Fibroblast of villous mesenchyme (primary cell): ENCODE data around the gene TMEM45A. TPM values are rescaled to one million over a fixed set of nuclear protein-coding genes. Genes with fewer than 3 reads are reported as not detected.

ENCODE experiments used
- DNase-seq: peaks from one replicate; pipeline ENCODE4 v3.0.0-alpha.2; 2010; ENCODE audit warnings: low read depth
- H3K4me3 ChIP-seq: 2 replicates; pipeline ENCODE4 v1.5.1; 2011; ENCODE audit warnings: low read depth, mild to moderate bottlenecking, low read length
- CTCF ChIP-seq: IDR thresholded peaks from 2 replicates; pipeline ENCODE4 v1.5.1; 2012; ENCODE audit warnings: low read depth, mild to moderate bottlenecking, low read length; ENCODE audit not compliant: insufficient read depth
- total RNA-seq: library from RNA; depleted of rRNA; stranded (reverse); fragments of >200 nt; gene quantifications from 2 replicates; pipeline ENCODE4 v1.2.3, GENCODE V29; 2012

Gene TMEM45A
- total RNA-seq, 1 donor = 53.1 TPM

- no peak for DNase-seq
Measured at GRCh38 chr3:100521439-100521845, 29.0 kb downstream of the TMEM45A start.

GRCh38 chr3:100522125-100522524 lies 29.7 kb downstream of the TMEM45A start:
- TF ChIP-seq CTCF = no peak
- no peak for DNase-seq
- H3K4me3 ChIP-seq = no peak overlapping the region

More at GRCh38 chr3:100521439-100521845, 29.0 kb downstream of the TMEM45A start:
- no peak for TF ChIP-seq CTCF
- H3K4me3 ChIP-seq = no peak overlapping the region

GRCh38 chr3:100523050-100523760 lies 30.8 kb downstream of the TMEM45A start:
- no peak for TF ChIP-seq CTCF
- DNase-seq = peak; percentile 31
- H3K4me3 ChIP-seq = no peak overlapping the region

GRCh38 chr3:100525753-100526612 lies 33.6 kb downstream of the TMEM45A start:
- no peak overlapping the region for H3K4me3 ChIP-seq
- no peak for TF ChIP-seq CTCF
- peak; percentile 91 for DNase-seq

GRCh38 chr3:100526613-100527346 lies 34.4 kb downstream of the TMEM45A start:
- no peak for DNase-seq
- H3K4me3 ChIP-seq = no peak overlapping the region
- no peak for TF ChIP-seq CTCF

GRCh38 chr3:100527347-100527735 lies 34.9 kb downstream of the TMEM45A start:
- DNase-seq = no peak
- H3K4me3 ChIP-seq = no peak overlapping the region
- TF ChIP-seq CTCF = no peak
